LoVo (cell line): ENCODE data around the gene KRT17.

Experiments
- DNase-seq: peaks from one replicate; pipeline ENCODE4 v3.0.0-alpha.2; 2016; ENCODE audit warnings: low spot score

Gene KRT17

DNA sequence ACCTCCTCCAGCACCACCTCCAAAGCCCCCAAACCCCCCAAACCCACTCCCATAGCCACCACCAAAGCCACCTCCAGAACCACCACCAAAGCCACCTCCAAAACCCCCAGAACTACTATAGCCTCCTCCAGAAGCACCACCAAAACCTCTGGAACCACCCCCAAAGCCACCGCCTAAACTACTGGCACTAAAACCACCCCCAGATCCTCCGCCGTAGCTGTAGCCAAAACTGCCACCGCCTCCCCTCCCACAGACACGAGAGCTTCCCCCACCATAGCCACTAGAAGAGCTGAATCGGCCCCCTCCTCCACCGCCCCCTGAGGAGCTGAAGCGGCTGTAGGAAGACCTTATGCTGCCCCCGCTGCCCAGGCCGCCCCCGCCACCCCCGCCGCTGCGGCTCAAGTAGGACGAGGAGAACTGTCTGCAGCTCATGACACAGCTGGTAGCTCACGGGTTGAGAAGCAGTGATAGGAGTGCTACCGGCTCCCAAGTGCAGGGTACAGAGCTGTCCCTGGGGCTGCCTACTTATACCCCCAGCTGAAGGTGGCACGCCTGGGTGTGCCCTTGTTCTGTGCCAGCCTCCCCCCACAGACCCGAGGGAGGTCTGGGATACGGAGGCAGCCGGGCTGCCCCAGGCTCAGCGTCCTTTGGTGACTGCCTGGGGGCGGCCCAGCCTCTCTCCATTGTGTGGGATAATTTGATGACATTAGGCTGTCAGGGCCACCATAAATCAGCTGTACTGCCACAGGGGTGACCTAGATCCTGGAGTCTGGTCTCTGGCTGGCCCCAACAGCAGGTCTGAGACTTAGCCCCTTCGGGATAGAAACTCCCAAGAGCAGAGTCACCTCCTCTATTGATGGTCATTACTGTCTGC is 52.6 kb downstream of the KRT17 start, which contains the start of gene KRT9:
TSS of gene KRT9 (minus strand) at position 499 of the 874 bp plus-strand sequence. CDS start at position 432, 67 bp downstream.
- no peak for DNase-seq
